ENCODE data around the gene C12orf75. TPM values are rescaled to one million over a fixed set of nuclear protein-coding genes. Genes with fewer than 3 reads are reported as not detected.
"Not testable (repeated sequence)": the region's sequence is repeated elsewhere in the genome, so short reads cannot be mapped to it uniquely, and the experiment has no call there.

C12orf75 gene
- total RNA-seq, 1 donor, result 130 TPM

DNA sequence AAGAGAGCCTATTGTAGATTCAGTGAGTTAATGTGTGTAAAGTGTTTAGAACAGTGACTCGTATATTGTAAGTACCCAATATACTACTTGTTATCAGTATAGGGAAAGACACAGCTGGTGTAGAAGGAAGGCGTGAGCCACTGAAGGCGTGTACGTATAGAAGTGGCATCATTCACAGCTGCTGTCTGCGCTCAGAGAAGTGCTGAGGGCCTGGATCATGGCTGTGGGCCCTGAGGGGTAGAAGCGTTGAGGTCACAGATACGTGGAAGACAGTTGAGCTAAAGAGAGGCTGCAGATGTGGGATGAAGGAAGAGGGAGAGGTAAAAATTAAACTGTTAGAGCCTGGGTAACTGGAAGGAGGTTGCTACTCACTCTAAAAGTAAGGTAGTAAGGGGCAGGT lies 5.9 kb downstream of the C12orf75 start:
- no peak for DNase-seq (ENCODE audit: low read depth)
- TF ChIP-seq, protein P1, sequence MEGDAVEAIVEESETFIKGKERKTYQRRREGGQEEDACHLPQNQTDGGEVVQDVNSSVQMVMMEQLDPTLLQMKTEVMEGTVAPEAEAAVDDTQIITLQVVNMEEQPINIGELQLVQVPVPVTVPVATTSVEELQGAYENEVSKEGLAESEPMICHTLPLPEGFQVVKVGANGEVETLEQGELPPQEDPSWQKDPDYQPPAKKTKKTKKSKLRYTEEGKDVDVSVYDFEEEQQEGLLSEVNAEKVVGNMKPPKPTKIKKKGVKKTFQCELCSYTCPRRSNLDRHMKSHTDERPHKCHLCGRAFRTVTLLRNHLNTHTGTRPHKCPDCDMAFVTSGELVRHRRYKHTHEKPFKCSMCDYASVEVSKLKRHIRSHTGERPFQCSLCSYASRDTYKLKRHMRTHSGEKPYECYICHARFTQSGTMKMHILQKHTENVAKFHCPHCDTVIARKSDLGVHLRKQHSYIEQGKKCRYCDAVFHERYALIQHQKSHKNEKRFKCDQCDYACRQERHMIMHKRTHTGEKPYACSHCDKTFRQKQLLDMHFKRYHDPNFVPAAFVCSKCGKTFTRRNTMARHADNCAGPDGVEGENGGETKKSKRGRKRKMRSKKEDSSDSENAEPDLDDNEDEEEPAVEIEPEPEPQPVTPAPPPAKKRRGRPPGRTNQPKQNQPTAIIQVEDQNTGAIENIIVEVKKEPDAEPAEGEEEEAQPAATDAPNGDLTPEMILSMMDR (IDR thresholded peaks at IDR 0.05; ENCODE audit: insufficient read depth, low read length), result no peak

DNA sequence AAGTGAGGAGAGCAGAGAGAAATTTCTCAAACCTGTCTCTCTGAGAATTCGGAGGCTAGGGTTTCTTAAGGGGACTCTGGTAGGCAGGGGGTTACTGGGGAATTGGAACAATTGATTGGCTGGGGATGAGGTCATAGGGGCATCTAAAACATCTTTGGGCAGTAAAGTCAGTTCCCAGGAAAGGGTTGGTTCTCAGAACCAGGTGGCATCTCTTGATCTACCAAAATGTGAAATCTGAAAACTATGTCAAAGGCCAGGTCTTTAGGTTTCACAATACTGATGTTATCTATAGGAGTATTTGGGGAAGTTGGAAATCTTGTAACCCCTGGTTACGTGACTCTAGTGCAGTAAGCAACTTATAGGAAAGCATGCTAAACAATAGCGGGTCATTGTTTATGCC lies 6.9 kb downstream of the C12orf75 start:
- DNase-seq (ENCODE audit: low read depth), result no peak
- no peak overlapping the region for H3K4me3 ChIP-seq (ENCODE audit: low read depth, low read length)
- TF ChIP-seq, protein P1 (IDR thresholded peaks at IDR 0.05; ENCODE audit: insufficient read depth, low read length), result no peak

More for the DNA sequence above, 5.9 kb downstream of the C12orf75 start:
- no peak overlapping the region for H3K4me3 ChIP-seq (ENCODE audit: low read depth, low read length)

DNA sequence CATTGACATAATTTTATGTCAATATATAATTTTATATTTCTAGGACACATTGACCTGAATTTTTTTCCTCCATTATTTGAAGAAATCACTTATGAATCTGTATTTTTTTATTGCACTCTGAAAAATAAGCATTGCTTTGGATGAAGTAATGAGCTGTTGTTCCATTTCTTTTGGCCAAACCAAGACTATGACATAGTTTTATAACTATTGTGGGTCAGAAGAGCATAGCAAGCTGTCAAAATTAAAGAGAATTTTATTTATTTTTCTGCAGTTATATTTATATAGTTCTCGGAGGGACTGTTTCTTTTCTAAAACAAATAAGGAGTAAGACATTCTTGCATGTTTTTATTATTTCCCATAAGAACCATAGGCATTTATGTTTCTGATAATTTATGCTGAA lies 8.5 kb downstream of the C12orf75 start:
- TF ChIP-seq, protein P1 (IDR thresholded peaks at IDR 0.05; ENCODE audit: insufficient read depth, low read length), result no peak
- no peak for DNase-seq (ENCODE audit: low read depth)
- no peak overlapping the region for H3K4me3 ChIP-seq (ENCODE audit: low read depth, low read length)

DNA sequence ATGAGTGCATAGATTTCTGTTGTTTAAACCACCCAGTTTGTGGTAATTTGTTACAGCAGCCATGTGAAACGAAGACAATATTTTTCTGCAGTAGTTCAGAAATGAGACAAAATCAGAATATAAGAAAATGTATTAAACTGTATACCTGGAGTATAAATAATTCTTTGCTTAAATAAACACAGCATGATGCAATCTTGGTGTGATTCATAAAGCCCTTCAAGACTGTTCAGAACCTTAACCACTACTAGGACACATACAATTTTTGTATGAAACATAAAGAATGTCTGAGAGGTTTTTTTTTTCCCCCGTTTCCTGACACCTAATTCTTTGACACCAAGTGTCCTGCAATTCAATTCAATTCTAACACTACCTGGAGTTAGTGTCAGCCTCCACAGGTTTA lies 10.5 kb downstream of the C12orf75 start:
- TF ChIP-seq, protein P1 (IDR thresholded peaks at IDR 0.05; ENCODE audit: insufficient read depth, low read length), result no peak
- H3K4me3 ChIP-seq (ENCODE audit: low read depth, low read length), result no peak overlapping the region
- peak; percentile 47 for DNase-seq (ENCODE audit: low read depth)

DNA sequence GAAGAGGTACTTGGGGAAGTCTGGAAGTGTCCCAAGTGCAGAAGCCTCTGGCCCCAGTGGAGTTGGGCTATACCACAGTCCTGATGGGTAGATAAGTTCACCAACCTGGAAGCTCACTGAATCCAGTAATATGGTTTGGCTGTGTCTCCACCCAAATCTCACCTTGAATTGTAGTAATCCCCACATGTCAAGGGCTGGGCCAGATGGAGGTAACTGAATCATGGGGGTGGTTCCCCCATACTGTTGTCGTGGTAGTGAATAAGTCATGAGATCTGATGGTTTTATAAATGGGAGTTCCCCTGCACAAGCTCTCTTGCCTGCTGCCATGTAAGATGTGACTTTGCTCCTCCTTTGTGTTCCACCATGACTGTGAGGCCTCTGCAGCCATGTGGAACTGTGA lies 11.1 kb downstream of the C12orf75 start:
- H3K4me3 ChIP-seq (ENCODE audit: low read depth, low read length); DNase-seq (ENCODE audit: low read depth): not testable (repeated sequence)

DNA sequence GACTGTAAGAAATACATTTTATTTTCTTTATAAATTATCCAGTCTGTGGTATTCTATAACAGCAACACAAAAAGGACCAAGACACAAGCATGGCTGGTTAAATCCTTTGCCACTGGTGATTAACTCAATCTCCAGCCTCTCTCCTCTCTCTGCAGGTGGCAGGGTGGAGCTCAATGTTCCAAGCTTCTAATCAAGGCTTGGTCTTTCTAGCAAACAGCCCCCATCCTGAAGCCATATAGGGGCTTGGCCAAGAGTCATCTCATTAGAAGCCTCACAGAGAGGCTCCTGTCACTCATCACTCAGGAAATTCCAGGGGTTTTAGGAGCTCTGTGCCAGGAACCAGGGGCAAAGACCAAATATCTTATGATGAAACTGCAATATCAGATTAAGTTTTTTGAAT lies 12.0 kb downstream of the C12orf75 start:
- TF ChIP-seq, protein P1 (IDR thresholded peaks at IDR 0.05; ENCODE audit: insufficient read depth, low read length), result no peak
- no peak for DNase-seq (ENCODE audit: low read depth)

DNA sequence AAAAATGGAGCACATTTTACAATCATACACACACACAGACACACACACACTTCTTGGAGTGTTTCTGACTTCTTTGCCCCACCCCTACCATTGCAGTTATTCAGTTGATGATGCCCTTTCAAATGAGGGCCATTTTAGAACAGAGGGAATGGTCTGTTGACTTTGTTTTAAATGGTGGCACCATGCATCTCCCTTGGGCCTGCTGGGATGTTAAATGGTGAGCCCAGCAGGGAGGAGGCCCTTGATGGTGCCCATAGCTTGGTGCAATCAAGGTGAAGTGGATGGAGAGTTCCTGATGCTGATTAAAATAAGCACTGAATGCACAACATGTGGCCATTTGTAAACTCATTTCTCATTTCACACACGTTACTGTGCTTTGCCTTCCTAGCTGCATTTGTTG lies 13.3 kb downstream of the C12orf75 start:
- TF ChIP-seq, protein P1 (IDR thresholded peaks at IDR 0.05; ENCODE audit: insufficient read depth, low read length), result no peak
- no peak overlapping the region for H3K4me3 ChIP-seq (ENCODE audit: low read depth, low read length)

More for the DNA sequence above, 12.0 kb downstream of the C12orf75 start:
- H3K4me3 ChIP-seq (ENCODE audit: low read depth, low read length), result no peak overlapping the region

More for the DNA sequence above, 13.3 kb downstream of the C12orf75 start:
- DNase-seq (ENCODE audit: low read depth), result no peak
